GM12878 (cell line): ENCODE results near the gene ABCC9. TPM values are rescaled to one million over a fixed set of nuclear protein-coding genes. Genes with fewer than 3 reads are reported as not detected.

Experiments
- ATAC-seq: fragments of 200-7000 bp; cut with Tn5 transposase; 3 replicates; pipeline ENCODE4 v1.9.1; 2020; ENCODE audit warnings: mild to moderate bottlenecking, moderate library complexity
- BruUV-seq: library from RNA; stranded (reverse); fragments of 400-500 nt; replicated peaks from 2 replicates; lab custom pipeline; 2021; lab: Mats Ljungman, UMichigan
- CTCF ChIA-PET: fragments of 300-600 bp; sonication (Branson Sonifier 250); formaldehyde crosslinking; extraction: SDS; loops from one replicate; lab custom pipeline; 2021; ENCODE audit warnings: inconsistent platforms; lab: Yijun Ruan, JAX
- POLR2A ChIA-PET: fragments of 350-600 bp; formaldehyde crosslinking; extraction: SDS; loops from one replicate; lab custom pipeline; 2021; ENCODE audit warnings: inconsistent platforms; lab: Charles Lee
- RAD21 ChIA-PET: fragments of 300-600 bp; sonication (Branson Sonifier 250); formaldehyde crosslinking; loops from one replicate; lab custom pipeline; 2023; ENCODE audit warnings: antibody characterized with exemption; ENCODE audit not compliant: unreplicated experiment; lab: Charles Lee
- SMC1A ChIA-PET: fragments of 300-600 bp; sonication (Branson Sonifier 250); formaldehyde crosslinking; loops from one replicate; lab custom pipeline; 2023; ENCODE audit not compliant: unreplicated experiment, uncharacterized antibody; lab: Charles Lee
- DNase-seq: peaks from one replicate; pipeline ENCODE4 v3.0.0-alpha.2; 2011; ENCODE audit warnings: low read depth, low spot score
- FAIRE-seq: peaks from 3 replicates; lab custom pipeline; 2011; peaks lifted over from hg19 to GRCh38; lab: Jason Lieb, UNC
- H2AFZ ChIP-seq: 2 replicates; pipeline ENCODE4 v1.6.0; 2011; ENCODE audit warnings: low read depth, low read length, control low read depth; ENCODE audit not compliant: control insufficient read depth
- H3K27ac ChIP-seq: 2 replicates; pipeline ENCODE4 v1.5.1; 2011; ENCODE audit warnings: control low read depth; ENCODE audit not compliant: control insufficient read depth, insufficient read depth
- H3K27me3 ChIP-seq, 2 experiments: replicated peaks in 1 of 2; 2 replicates each; pipeline versions ENCODE4 v1.6.0 to v1.6.1; 2011; ENCODE audit warnings: low read length in 1 of 2; ENCODE audit not compliant: control insufficient read depth in 2 of 2, insufficient read depth in 2 of 2
- H3K36me3 ChIP-seq, 2 experiments: 2 replicates each; pipeline ENCODE4 v1.5.1; 2011; ENCODE audit warnings: low read length in 1 of 2; ENCODE audit not compliant: control insufficient read depth in 2 of 2, insufficient read depth in 2 of 2
- H3K4me1 ChIP-seq: 2 replicates; pipeline ENCODE4 v1.6.1; 2011; ENCODE audit warnings: mild to moderate bottlenecking, low read length, moderate library complexity, mixed read lengths; ENCODE audit not compliant: control insufficient read depth, insufficient read depth
- H3K4me2 ChIP-seq: 2 replicates; pipeline ENCODE4 v1.6.0; 2011; ENCODE audit warnings: control low read depth; ENCODE audit not compliant: control insufficient read depth, insufficient read depth
- H3K4me3 ChIP-seq: fragments of 200-600 bp; sonication (generic); 2 replicates; pipeline ENCODE4 v1.5.1; 2016
- H3K79me2 ChIP-seq: 2 replicates; pipeline ENCODE4 v1.6.0; 2011; ENCODE audit warnings: low read length; ENCODE audit not compliant: control insufficient read depth, insufficient read depth
- H3K9ac ChIP-seq: 2 replicates; pipeline ENCODE4 v1.8.0; 2011; ENCODE audit warnings: low read length, control low read depth, mixed read lengths; ENCODE audit not compliant: control insufficient read depth, insufficient read depth
- H3K9me3 ChIP-seq: replicated peaks from 3 replicates; pipeline ENCODE4 v1.5.1; 2011; ENCODE audit warnings: mild to moderate bottlenecking, low read length; ENCODE audit not compliant: control insufficient read depth, insufficient read depth
- H4K20me1 ChIP-seq: 2 replicates; pipeline ENCODE4 v1.6.0; 2011; ENCODE audit not compliant: control insufficient read depth, insufficient read depth
- EED ChIP-seq: sonication (generic); IDR thresholded peaks from 2 replicates; pipeline ENCODE4 v1.6.1; 2016; ENCODE audit warnings: antibody characterized with exemption, low read depth
- IRF4 ChIP-seq: IDR thresholded peaks from 2 replicates; pipeline ENCODE4 v1.6.1; 2011; ENCODE audit warnings: low read depth, low read length
- MEF2B ChIP-seq: fragments of 450-650 bp; IDR thresholded peaks from 2 replicates; pipeline ENCODE4 v1.6.1; 2018; ENCODE audit warnings: mild to moderate bottlenecking, moderate library complexity; ENCODE audit not compliant: partially characterized antibody, poor library complexity, severe bottlenecking
- MTA2 ChIP-seq: fragments of 450-650 bp; IDR thresholded peaks from 2 replicates; pipeline ENCODE4 v1.6.1; 2016; ENCODE audit warnings: low read depth, mild to moderate bottlenecking, moderate library complexity
- MTA3 ChIP-seq: IDR thresholded peaks from 2 replicates; pipeline ENCODE4 v1.6.1; 2012; ENCODE audit warnings: low read length, inconsistent platforms, borderline replicate concordance
- MXI1 ChIP-seq: fragments of 150-350 bp; IDR thresholded peaks from 2 replicates; pipeline ENCODE4 v1.6.1; 2011; ENCODE audit warnings: low read depth, mild to moderate bottlenecking, inconsistent platforms, low read length, improper control_type of control experiment
- NFIC ChIP-seq: IDR thresholded peaks from 2 replicates; pipeline ENCODE4 v1.6.1; 2012; ENCODE audit warnings: low read depth, mild to moderate bottlenecking, inconsistent platforms, low read length, moderate library complexity
- NR2C2 ChIP-seq: IDR thresholded peaks from 2 replicates; pipeline ENCODE4 v1.6.1; 2011; ENCODE audit warnings: borderline replicate concordance, low read depth; ENCODE audit not compliant: control insufficient read depth, insufficient read length
- POLR2AphosphoS2 ChIP-seq: IDR thresholded peaks from 2 replicates; pipeline ENCODE4 v1.6.1; 2011; ENCODE audit warnings: low read depth, mild to moderate bottlenecking, low read length, improper control_type of control experiment, moderate library complexity
- POU2F2 ChIP-seq: IDR thresholded peaks from 3 replicates; pipeline ENCODE4 v1.6.1; 2011; ENCODE audit warnings: low read depth, mild to moderate bottlenecking, low read length, borderline replicate concordance
- SUZ12 ChIP-seq: fragments of 200-600 bp; sonication (generic); IDR thresholded peaks from one replicate; pipeline ENCODE4 v1.6.1; 2018; ENCODE audit warnings: antibody characterized with exemption, mild to moderate bottlenecking; ENCODE audit not compliant: unreplicated experiment
- YBX1 ChIP-seq: fragments of 450-650 bp; IDR thresholded peaks from 2 replicates; pipeline ENCODE4 v1.6.1; 2016; ENCODE audit warnings: antibody characterized with exemption
- YY1 ChIP-seq: IDR thresholded peaks from 2 replicates; pipeline ENCODE4 v1.6.1; 2011; ENCODE audit warnings: low read depth, mild to moderate bottlenecking, low read length
- ZBED1 ChIP-seq: IDR thresholded peaks from 2 replicates; pipeline ENCODE4 v1.6.1; 2016; ENCODE audit warnings: borderline replicate concordance
- WGBS: methylation state at CpG from one replicate; pipeline ENCODE4 v1.1.6; 2016; ENCODE audit warnings: low lambda C conversion rate; ENCODE audit not compliant: insufficient replicate concordance, insufficient coverage; ENCODE audit errors: missing lambda C conversion rate; 5-methylcytosine and 5-hydroxymethylcytosine counted together
- in situ Hi-C: fragments of 300-500 bp; cut with MboI; formaldehyde crosslinking; loops from 9 replicates; pipeline ENCODE4 v1.14.3; 2018; ENCODE audit warnings: mixed read lengths
- intact Hi-C: fragments of 100-400 bp; cut with micrococcal nuclease; formaldehyde crosslinking; loops from one replicate; pipeline ENCODE4 v1.14.2; 2022; ENCODE audit not compliant: unreplicated experiment
- polyA plus RNA-seq, 11 experiments: library from polyadenylated mRNA; depleted of rRNA in 4 of 11; unstranded in 6 of 11; stranded (reverse) in 5 of 11; fragments of >200 nt; fragmentation: Nextera tagmentation in 4 of 11; fragmentation: Illumina TruSeq in 1 of 11; extraction: Ambion mirVana in 4 of 11; extraction: Trizol in 1 of 11; gene quantifications; 1 replicate in 1 of 11; 2 replicates in 10 of 11; pipeline versions ENCODE4 v1.2.1 to v1.2.3, GENCODE V29; 2011 to 2016; ENCODE audit warnings: inconsistent platforms in 2 of 11, missing spikeins in 2 of 11, low read depth in 1 of 11
- total RNA-seq, 4 experiments: library from RNA; depleted of rRNA in 3 of 4; stranded (reverse); fragments of >200 nt in 3 of 4; fragmentation: Illumina TruSeq in 1 of 4; extraction: Trizol in 1 of 4; gene quantifications; 2 replicates each; pipeline versions ENCODE4 v1.2.1 to v1.2.3, GENCODE V29; 2013 to 2021

ABCC9 gene
- total and polyA plus RNA-seq, 10 of the 15 experiments (the other 5 are each of a cell fraction or from before 2014, with no cell fraction given): under 0.01 to 0.10 (median 0.04) TPM; not detected in 2

DNA sequence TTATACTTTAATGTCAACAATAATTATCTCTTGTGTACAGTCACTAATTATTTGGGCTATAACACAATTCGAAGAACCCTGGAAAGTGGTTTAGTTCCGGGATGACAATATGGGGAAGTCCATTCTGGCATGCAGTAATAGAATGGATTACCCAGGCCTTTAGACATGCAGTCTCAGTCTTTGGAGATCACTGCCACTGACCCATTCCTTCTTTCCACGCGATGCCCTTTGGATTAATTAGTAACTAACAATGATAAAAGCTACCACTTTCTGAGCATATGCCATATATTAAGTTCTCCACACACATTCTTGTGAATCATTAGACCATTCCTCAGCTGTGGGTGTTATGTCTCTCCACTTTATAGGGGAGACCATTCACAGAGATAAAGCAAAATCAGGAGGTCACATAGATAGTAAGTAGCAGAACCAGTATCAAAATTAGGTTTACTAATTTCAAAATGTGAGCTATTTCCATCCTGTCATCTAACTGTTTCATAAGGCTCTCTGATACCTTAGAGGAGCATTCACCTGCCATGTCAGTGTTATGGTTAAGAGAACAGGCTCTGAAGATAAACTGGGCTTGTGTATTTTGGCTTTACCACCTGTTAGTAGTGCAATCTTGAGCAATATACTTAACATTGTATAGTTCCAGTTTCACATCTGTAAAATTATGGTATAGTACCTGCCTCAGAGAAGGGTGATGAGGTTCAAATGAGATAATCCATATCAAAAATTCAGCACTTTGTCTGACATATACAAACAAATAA is 139.5 kb downstream of the ABCC9 start:
- no peaks in the 10 kb centered on the region for H3K79me2 ChIP-seq
- BruUV-seq: no TSS peak
- ChIA-PET CTCF (interaction anchor here (1.5 kb wide), 1 partner anchor 13 kb away, joined by 3 read pairs; no protein-coding TSS in a partner anchor), SMC1A (no interaction called here), POLR2A (no interaction called here), RAD21 (no interaction called here)
- no peaks in the 10 kb centered on the region for H3K36me3 ChIP-seq
- no peaks in the 10 kb centered on the region for H3K4me1 ChIP-seq
- H3K4me2 ChIP-seq: no peak overlapping the region
- no peak overlapping the region for H3K4me3 ChIP-seq
- FAIRE-seq: no peak
- WGBS: 20% methylated on average over 4 of the region's 4 CpGs
- DNase-seq: no peak
- no peaks in the 10 kb centered on the region for H3K9me3 ChIP-seq
- intact Hi-C loops (no loop called here), in situ Hi-C loops (no loop called here)
- ATAC-seq: no peak
- TF ChIP-seq MXI1: no peak
- TF ChIP-seq NR2C2: no peak
- no peak for TF ChIP-seq POLR2AphosphoS2
- no peak for TF ChIP-seq MTA3
- no peak overlapping the region for H2AFZ ChIP-seq
- H3K9ac ChIP-seq: no peak overlapping the region
- no peaks in the 10 kb centered on the region for H4K20me1 ChIP-seq
- no peaks in the 10 kb centered on the region for H3K27me3 ChIP-seq
- no peak overlapping the region for H3K27ac ChIP-seq

DNA sequence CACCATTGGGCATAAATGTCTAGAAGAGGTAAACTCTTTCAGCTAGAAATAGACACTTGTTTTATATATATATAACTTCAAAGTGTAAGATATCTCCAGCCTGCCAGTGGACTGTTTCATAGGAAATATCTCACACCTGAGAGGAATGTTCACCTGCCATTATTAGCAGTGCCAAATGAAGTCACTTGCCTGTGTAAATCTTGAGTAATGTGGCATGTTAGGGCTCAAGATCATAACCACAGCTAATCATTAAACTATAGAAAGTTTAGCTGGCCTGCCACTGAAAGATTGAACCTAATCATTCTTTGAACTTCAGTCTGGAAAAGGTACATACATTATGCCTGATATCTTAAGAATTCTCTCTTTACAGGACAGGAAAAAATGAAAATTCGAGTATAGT is 141.2 kb downstream of the ABCC9 start:
- SMC1A ChIA-PET: no interaction called here
- Histone ChIP-seq H4K20me1 (no peaks in the 10 kb centered on the region), H3K36me3 (no peaks in the 10 kb centered on the region), H2AFZ (no peak overlapping the region), H3K4me2 (no peak overlapping the region), H3K27ac (no peak overlapping the region)
- no peak for FAIRE-seq
- TF ChIP-seq MEF2B: no peak
- no peak for TF ChIP-seq POU2F2
- TF ChIP-seq SUZ12: no peak
- no peak for TF ChIP-seq ZBED1
- TF ChIP-seq IRF4: no peak
- TF ChIP-seq MTA2: no peak
- no peak for TF ChIP-seq NFIC
- no peak for TF ChIP-seq EED
- TF ChIP-seq YBX1: no peak
- TF ChIP-seq YY1: no peak
- TF ChIP-seq, all 136 proteins: peak for 0
- no peak for DNase-seq
- no peaks in the 10 kb centered on the region for H3K4me1 ChIP-seq
- BruUV-seq: no TSS peak
- H3K79me2 ChIP-seq: no peaks in the 10 kb centered on the region
- ChIA-PET POLR2A (no interaction called here), RAD21 (interaction anchor here (1.2 kb wide), 1 partner anchor 12 kb away, joined by 3 read pairs; no protein-coding TSS in a partner anchor), CTCF (no interaction called here)
- intact Hi-C loops: no loop called here
- no peaks in the 10 kb centered on the region for H3K27me3 ChIP-seq
- no peak for ATAC-seq
- in situ Hi-C loops: no loop called here
- no peak overlapping the region for H3K4me3 ChIP-seq
- WGBS: 0% methylated on average over 1 of the region's 1 CpG
- no peak overlapping the region for H3K9ac ChIP-seq
- H3K9me3 ChIP-seq: no peaks in the 10 kb centered on the region
